HCT116 (cell line): ENCODE results near the gene NSMCE3. TPM values are rescaled to one million over a fixed set of nuclear protein-coding genes. Genes with fewer than 3 reads are reported as not detected.

Experiments
- ATAC-seq: fragments of 200-7000 bp; cut with Tn5 transposase; 2 replicates; pipeline ENCODE4 v1.9.1; 2020; ENCODE audit warnings: mild to moderate bottlenecking, moderate library complexity
- BruUV-seq: library from RNA; stranded (reverse); fragments of 400-500 nt; replicated peaks from 2 replicates; lab custom pipeline; 2021; lab: Mats Ljungman, UMichigan
- CTCF ChIA-PET: fragments of 300-600 bp; sonication (Branson Sonifier 250); formaldehyde crosslinking; loops from one replicate; lab custom pipeline; 2021; ENCODE audit warnings: antibody characterized with exemption; lab: Charles Lee
- POLR2A ChIA-PET: fragments of 300-600, 350-600 bp; sonication (Branson Sonifier 250); formaldehyde crosslinking; loops from one replicate; lab custom pipeline; 2021; ENCODE audit warnings: antibody characterized with exemption; lab: Charles Lee
- RAD21 ChIA-PET, 2 experiments: fragments of 300-600 bp; sonication (Branson Sonifier 250); formaldehyde crosslinking; loops; one replicate each; lab custom pipeline; 2023; ENCODE audit warnings: low total read pairs in 2 of 2; ENCODE audit not compliant: uncharacterized antibody in 2 of 2, unreplicated experiment in 2 of 2, low non-redundant PET in 1 of 2; lab: Charles Lee
- DNase-seq: peaks from one replicate; pipeline ENCODE4 v3.0.0-alpha.2; 2010; ENCODE audit warnings: low read depth, low spot score
- H2AFZ ChIP-seq: fragments of 200-600 bp; shearing (Covaris generic), sonication (generic); 2 replicates; pipeline ENCODE4 v1.6.1; 2017; ENCODE audit warnings: low read depth, mixed run types, mixed read lengths, antibody characterized with exemption, low read length; ENCODE audit not compliant: poor library complexity, severe bottlenecking
- H3K27ac ChIP-seq: 2 replicates; pipeline ENCODE4 v1.5.1; 2012; ENCODE audit warnings: low read depth, low read length
- H3K27me3 ChIP-seq: fragments of 200-600 bp; sonication (generic); 2 replicates; pipeline ENCODE4 v1.6.1; 2016; ENCODE audit warnings: mixed run types, low read length, mixed read lengths; ENCODE audit not compliant: insufficient read depth
- H3K36me3 ChIP-seq, 2 experiments: fragments of 200-500 bp in 1 of 2; fragments of 200-600 bp in 1 of 2; sonication (Bioruptor generic) in 1 of 2; sonication (generic) in 1 of 2; 2 replicates each; pipeline versions ENCODE4 v1.5.1 to v1.6.1; 2014 to 2016; ENCODE audit warnings: low read length in 2 of 2, inconsistent platforms in 1 of 2, mixed read lengths in 1 of 2, mixed run types in 1 of 2; ENCODE audit not compliant: insufficient read depth in 2 of 2, control insufficient read depth in 1 of 2
- H3K4me1 ChIP-seq, 2 experiments: fragments of 200-600 bp in 1 of 2; sonication (generic) in 1 of 2; 2 replicates each; pipeline versions ENCODE4 v1.5.1 to v1.6.1; 2012 to 2017; ENCODE audit warnings: low read length in 2 of 2, inconsistent platforms in 1 of 2, mild to moderate bottlenecking in 1 of 2, mixed read lengths in 1 of 2, mixed run types in 1 of 2, moderate library complexity in 1 of 2; ENCODE audit not compliant: insufficient read depth in 2 of 2, control insufficient read depth in 1 of 2
- H3K4me2 ChIP-seq: fragments of 200-600 bp; sonication (generic); 2 replicates; pipeline ENCODE4 v1.6.1; 2017; ENCODE audit warnings: mixed run types, low read length, mixed read lengths
- H3K4me3 ChIP-seq, 2 experiments: fragments of 200-600 bp in 1 of 2; sonication (generic) in 1 of 2; replicated peaks in 1 of 2; 2 replicates each; pipeline ENCODE4 v1.5.1; 2011 to 2016; ENCODE audit warnings: low read length in 2 of 2, control low read depth in 1 of 2, low read depth in 1 of 2, mild to moderate bottlenecking in 1 of 2, mixed read lengths in 1 of 2, mixed run types in 1 of 2
- H3K79me2 ChIP-seq: fragments of 200-600 bp; sonication (generic); 2 replicates; pipeline ENCODE4 v1.6.1; 2017; ENCODE audit warnings: mild to moderate bottlenecking, mixed run types, low read length, moderate library complexity, mixed read lengths; ENCODE audit not compliant: insufficient read depth
- H3K9ac ChIP-seq: fragments of 200-600 bp; sonication (generic); 2 replicates; pipeline ENCODE4 v1.6.1; 2016; ENCODE audit warnings: low read length, mixed read lengths
- H3K9me2 ChIP-seq: fragments of 200-600 bp; sonication (generic), shearing (Covaris generic); 2 replicates; pipeline ENCODE4 v1.6.1; 2017; ENCODE audit warnings: mixed run types, mild to moderate bottlenecking, moderate library complexity; ENCODE audit not compliant: insufficient read depth
- H3K9me3 ChIP-seq, 2 experiments: fragments of 200-500 bp in 1 of 2; fragments of 200-600 bp in 1 of 2; sonication (Bioruptor generic) in 1 of 2; sonication (generic) in 1 of 2; 2 replicates each; pipeline ENCODE4 v1.6.1; 2014 to 2017; ENCODE audit warnings: low read length in 2 of 2, mixed read lengths in 2 of 2, inconsistent platforms in 1 of 2, low read depth in 1 of 2, mild to moderate bottlenecking in 1 of 2, mixed run types in 1 of 2, moderate library complexity in 1 of 2; ENCODE audit not compliant: control insufficient read depth in 1 of 2, insufficient read depth in 1 of 2
- H4K20me1 ChIP-seq: fragments of 200-600 bp; sonication (generic), shearing (Covaris generic); 2 replicates; pipeline ENCODE4 v1.6.1; 2017; ENCODE audit warnings: mixed run types, mild to moderate bottlenecking, moderate library complexity; ENCODE audit not compliant: insufficient read depth
- CBX3 ChIP-seq: IDR thresholded peaks from 2 replicates; pipeline ENCODE4 v1.6.1; 2012; ENCODE audit warnings: low read depth
- CEBPB ChIP-seq: IDR thresholded peaks from 2 replicates; pipeline ENCODE4 v1.6.1; 2012; ENCODE audit warnings: low read depth
- ELF1 ChIP-seq: IDR thresholded peaks from 2 replicates; pipeline ENCODE4 v1.6.1; 2012; ENCODE audit warnings: low read depth, borderline replicate concordance
- EZH2 ChIP-seq: fragments of 200-600 bp; sonication (generic); IDR thresholded peaks from 2 replicates; pipeline ENCODE4 v1.6.1; 2017; ENCODE audit warnings: antibody characterized with exemption, mixed run types
- JUND ChIP-seq: IDR thresholded peaks from 2 replicates; pipeline ENCODE4 v1.6.1; 2012
- MAX ChIP-seq: IDR thresholded peaks from 2 replicates; pipeline ENCODE4 v1.6.1; 2012
- POLR2AphosphoS5 ChIP-seq: IDR thresholded peaks from 2 replicates; pipeline ENCODE4 v1.6.1; 2011; ENCODE audit warnings: mild to moderate bottlenecking, low read depth, low read length, moderate library complexity
- REST ChIP-seq: IDR thresholded peaks from 2 replicates; pipeline ENCODE4 v1.6.1; 2012; ENCODE audit warnings: low read depth
- SIN3A ChIP-seq: IDR thresholded peaks from 2 replicates; pipeline ENCODE4 v1.6.1; 2012; ENCODE audit warnings: low read depth
- SP1 ChIP-seq: IDR thresholded peaks from 2 replicates; pipeline ENCODE4 v1.6.1; 2012; ENCODE audit warnings: low read depth
- TCF7L2 ChIP-seq: IDR thresholded peaks from 2 replicates; pipeline ENCODE4 v1.7.0; 2011; ENCODE audit warnings: borderline replicate concordance, inconsistent platforms; ENCODE audit not compliant: insufficient read depth, insufficient read length; ENCODE audit errors: extremely low read depth
- ZFX ChIP-seq: fragments of 450-650 bp; IDR thresholded peaks from 2 replicates; pipeline ENCODE4 v1.6.1; 2017
- ZNF274 ChIP-seq: fragments of 200-500 bp; sonication (Bioruptor generic); IDR thresholded peaks from 2 replicates; pipeline ENCODE4 v1.6.1; 2014; ENCODE audit warnings: mild to moderate bottlenecking, low read depth, low read length, inconsistent platforms
- intact Hi-C: fragments of 100-400 bp; cut with micrococcal nuclease; formaldehyde crosslinking; loops from 2 replicates; pipeline ENCODE4 v1.10.0; 2022
- total RNA-seq: library from RNA; stranded (reverse); gene quantifications from one replicate; pipeline ENCODE4 v1.2.1, GENCODE V29; 2021; ENCODE audit not compliant: unreplicated experiment

The NSMCE3 gene
- total RNA-seq, 1 experiment from 2014 or later, result 5.7 TPM

DNA sequence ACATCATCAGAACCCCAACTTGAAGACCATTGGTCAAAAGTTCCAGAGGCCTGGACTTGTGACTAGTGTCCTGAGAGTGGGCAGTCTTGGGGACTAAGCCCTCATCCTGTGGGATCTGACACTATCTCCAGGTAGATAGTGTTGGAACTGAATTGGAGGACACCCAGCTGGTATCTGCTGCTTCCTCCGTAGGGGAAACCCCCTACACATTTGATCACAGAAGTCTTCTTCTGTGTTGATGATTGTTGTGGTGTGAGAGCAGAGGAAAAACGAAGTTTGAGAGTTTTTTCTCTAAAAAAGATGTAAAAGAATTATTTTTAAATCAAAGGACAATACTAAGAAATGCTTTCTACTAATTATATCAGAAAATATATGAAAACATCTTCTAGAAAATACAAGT is 6.9 kb downstream of the NSMCE3 start:
- no peak for TF ChIP-seq TCF7L2
- no peak for TF ChIP-seq ELF1
- no peak for TF ChIP-seq EZH2
- TF ChIP-seq ZNF274, result no peak
- no peak for TF ChIP-seq ZFX
- TF ChIP-seq CBX3, result no peak
- TF ChIP-seq SIN3A, result no peak
- no peak for TF ChIP-seq MAX
- no peaks in the 10 kb centered on the region for H4K20me1 ChIP-seq
- no peak overlapping the region for H3K9ac ChIP-seq
- intact Hi-C loops, result no loop called here
- no peak overlapping the region for H3K27ac ChIP-seq
- ChIA-PET CTCF (no interaction called here), RAD21 (no interaction called here), POLR2A (no interaction called here)
- H3K79me2 ChIP-seq, result no peaks in the 10 kb centered on the region; the same call in 1 of the 2 replicates
- H2AFZ ChIP-seq, result no peak overlapping the region
- no peak overlapping the region for H3K4me2 ChIP-seq
- no peaks in the 10 kb centered on the region for H3K9me2 ChIP-seq
- H3K4me1 ChIP-seq, result no peaks in the 10 kb centered on the region
- no peak for DNase-seq
- no peak overlapping the region for H3K4me3 ChIP-seq
- no peaks in the 10 kb centered on the region for H3K9me3 ChIP-seq
- BruUV-seq, result no TSS peak
- ATAC-seq, result no peak
- no peaks in the 10 kb centered on the region for H3K27me3 ChIP-seq
- no peaks in the 10 kb centered on the region for H3K36me3 ChIP-seq

DNA sequence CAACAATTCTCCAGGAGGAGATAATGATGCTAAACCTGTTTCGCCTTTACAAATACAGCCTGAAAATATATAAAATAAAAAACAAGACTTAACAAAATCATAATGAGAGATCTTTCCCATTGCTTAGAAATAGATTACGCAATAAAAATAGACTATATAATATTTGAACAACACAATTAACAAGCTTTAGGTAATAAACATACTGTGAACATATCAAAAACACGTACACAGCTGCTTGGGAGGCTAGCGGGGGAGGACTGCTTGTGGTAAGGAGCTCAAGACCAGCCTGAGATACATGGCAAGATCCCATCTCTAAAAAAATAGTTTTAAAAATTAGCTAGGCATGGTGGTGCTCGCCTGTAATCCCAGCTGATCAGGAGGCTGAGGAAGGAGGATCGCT is 8.7 kb downstream of the NSMCE3 start:
- Histone ChIP-seq H3K4me2 (no peak overlapping the region), H3K9me2 (no peaks in the 10 kb centered on the region), H3K4me1 (no peaks in the 10 kb centered on the region), H3K79me2 (no peaks in the 10 kb centered on the region), H4K20me1 (no peaks in the 10 kb centered on the region), H3K27me3 (no peaks in the 10 kb centered on the region), H3K9me3 (no peaks in the 10 kb centered on the region), H3K36me3 (no peaks in the 10 kb centered on the region), H2AFZ (no peak overlapping the region), H3K27ac (no peak overlapping the region), H3K4me3 (no peak overlapping the region), H3K9ac (no peak overlapping the region)
- no peak for TF ChIP-seq CEBPB
- no peak for TF ChIP-seq REST
- TF ChIP-seq EZH2, result no peak
- no peak for TF ChIP-seq CBX3
- TF ChIP-seq JUND, result no peak
- no peak for TF ChIP-seq POLR2AphosphoS5
- TF ChIP-seq SP1, result no peak
- ATAC-seq (no peak), DNase-seq (no peak)
- intact Hi-C loops, result no loop called here
- ChIA-PET POLR2A (no interaction called here), CTCF (no interaction called here), RAD21 (no interaction called here)
- no TSS peak for BruUV-seq
